AG08395 (cell line): Measurements from ENCODE around the gene ENTR1.
A peak's percentile ranks its signal among the peaks of the same experiment; 100 is the strongest.
"Not testable (repeated sequence)": the region's sequence is repeated elsewhere in the genome, so short reads cannot be mapped to it uniquely, and the experiment has no call there.

Source experiments
- DNase-seq: peaks from one replicate; pipeline ENCODE4 v3.0.0; 2012; ENCODE audit warnings: mixed read lengths, low spot score

Gene ENTR1

GRCh38 chr9:136419092-136419420, 8.6 kb upstream of the ENTR1 start:
- no peak for DNase-seq

DNA sequence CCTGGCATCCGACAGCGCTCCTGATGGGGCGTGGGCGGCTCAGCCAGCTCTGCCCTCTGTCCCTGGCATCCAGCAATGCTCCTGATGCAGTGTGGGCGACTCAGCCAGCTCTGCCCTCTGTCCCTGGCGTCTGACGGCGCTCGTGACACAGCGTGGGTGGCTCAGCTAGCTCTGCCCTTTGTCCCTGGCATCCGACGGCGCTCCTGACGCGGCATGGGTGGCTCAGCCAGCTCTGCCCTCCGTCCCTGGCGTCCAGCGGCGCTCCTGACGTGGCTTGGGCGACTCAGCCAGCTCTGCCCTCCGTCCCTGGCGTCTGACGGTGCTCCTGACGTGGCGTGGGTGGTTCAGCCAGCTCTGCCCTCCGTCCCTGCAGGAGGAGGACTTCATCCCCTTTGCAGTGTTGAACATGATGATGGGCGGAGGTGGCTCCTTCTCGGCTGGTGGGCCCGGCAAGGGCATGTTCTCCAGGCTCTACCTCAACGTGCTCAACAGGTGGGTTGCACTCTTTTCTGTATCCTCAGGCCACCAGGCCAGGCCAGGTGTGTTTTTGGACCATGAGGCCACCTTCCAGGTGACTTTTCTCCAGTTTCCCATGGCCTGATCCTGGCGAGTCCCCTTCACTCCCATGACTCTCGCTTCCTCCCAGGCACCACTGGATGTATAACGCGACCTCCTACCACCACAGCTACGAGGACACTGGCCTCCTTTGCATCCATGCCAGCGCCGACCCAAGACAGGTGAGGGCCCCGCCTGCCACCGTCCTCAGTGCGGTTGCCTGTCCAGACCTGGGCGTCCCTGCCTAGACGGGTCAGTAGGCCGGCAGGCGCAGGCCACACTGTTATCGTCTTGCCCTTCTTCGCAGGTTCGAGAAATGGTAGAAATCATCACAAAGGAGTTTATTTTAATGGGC, 8.0 kb upstream of the ENTR1 start:
- DNase-seq: no peak

DNA sequence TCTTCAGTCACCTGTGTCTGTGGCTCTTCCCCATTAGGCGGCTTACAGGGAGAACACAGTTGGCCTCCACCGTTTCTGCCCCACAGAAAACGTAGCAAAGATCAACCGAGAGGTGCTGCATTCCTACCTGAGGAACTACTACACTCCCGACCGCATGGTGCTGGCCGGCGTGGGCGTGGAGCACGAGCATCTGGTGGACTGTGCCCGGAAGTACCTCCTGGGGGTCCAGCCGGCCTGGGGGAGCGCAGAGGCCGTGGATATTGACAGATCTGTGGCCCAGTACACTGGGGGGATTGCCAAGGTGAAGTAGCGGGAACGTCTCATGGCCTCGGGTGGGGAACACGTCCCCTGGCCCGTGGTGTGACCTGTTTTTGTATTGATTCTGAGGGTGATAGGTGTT, 6.5 kb upstream of the ENTR1 start:
- DNase-seq: no peak

DNA sequence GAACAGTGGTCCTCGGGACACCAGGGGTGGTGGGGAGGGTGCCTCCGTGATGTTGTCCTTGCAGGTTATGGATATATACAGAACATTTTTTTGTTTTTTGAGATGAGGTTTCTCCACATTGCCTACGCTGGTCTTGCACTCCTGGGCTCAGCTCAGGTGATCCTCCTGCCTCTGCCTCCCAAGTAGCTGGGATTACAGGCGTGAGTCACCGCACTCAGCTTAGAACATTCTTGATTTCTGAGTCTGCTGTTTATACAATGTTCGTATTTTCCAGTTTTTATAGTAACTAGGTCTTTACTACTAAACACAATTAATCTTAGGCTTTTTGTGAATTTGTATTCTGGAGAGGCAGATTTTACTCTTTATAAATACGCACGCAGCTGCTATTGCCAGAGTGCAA, 6.0 kb upstream of the ENTR1 start:
- DNase-seq: no peak

DNA sequence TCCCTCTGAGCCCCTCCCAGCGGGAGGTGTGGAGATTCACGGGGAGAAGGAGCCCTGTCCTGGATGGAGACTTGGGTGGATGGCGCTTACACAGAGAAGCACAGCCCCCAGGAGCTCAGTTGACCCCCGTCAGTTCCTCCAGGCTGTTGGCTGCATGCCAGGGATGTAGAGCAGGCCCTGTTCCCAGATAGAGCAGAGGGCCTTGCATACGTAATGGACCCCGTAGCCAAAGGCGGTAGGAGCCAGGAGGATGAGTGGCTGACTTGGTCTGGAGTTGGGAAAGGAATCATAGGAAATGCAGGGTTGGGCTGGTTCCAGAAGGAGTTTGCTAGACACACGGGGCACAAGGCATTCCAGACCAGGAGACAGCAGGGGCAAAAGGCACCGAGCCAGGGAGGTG, 2.5 kb upstream of the ENTR1 start:
- DNase-seq: no peak

GRCh38 chr9:136411378-136411777, 964 bp upstream of the ENTR1 start:
- DNase-seq: no peak

DNA sequence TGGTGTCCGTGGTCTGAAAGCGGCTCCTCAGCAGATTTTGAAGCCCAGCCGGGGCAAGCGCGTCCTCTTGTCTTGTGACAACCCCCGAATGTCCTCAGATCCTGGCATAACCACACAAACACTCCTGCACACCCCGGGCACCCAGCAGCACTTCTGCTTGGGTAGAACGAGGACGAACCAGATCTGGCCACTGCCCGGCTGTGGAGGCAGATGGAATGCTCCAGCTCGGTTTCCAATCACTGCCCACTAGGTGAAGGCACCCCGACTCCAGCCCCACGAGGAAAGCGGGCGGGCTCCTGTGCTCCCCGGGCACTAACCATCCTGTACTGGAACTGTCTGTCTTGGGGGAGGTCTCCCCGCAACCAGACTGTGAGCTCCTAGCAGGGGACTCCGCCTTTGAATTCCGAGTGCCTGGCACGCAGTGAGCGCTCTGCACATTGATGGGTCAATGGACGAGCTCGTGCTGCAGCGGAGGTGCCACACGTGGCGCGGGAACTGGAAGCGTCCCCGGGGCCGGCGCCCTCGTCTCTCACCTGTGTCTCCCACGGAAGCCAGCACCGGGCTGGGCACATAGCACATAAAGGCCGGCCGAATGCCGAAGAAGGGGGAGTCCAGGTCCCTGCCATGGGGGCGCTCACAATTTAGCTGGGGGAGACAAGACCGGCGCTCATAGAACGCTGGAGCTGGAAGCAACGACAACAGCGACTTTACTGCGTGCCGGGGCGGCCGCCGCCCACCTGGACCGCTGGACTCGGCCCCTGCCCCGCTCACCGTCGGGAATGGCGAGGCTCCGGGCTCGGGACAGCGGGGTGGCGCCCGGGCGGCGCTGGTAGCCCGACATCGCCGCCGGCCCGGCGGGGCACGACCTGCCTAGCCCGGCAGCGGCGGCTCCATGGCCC, 608 bp downstream of the ENTR1 start:
- DNase-seq: peak; percentile 62

DNA sequence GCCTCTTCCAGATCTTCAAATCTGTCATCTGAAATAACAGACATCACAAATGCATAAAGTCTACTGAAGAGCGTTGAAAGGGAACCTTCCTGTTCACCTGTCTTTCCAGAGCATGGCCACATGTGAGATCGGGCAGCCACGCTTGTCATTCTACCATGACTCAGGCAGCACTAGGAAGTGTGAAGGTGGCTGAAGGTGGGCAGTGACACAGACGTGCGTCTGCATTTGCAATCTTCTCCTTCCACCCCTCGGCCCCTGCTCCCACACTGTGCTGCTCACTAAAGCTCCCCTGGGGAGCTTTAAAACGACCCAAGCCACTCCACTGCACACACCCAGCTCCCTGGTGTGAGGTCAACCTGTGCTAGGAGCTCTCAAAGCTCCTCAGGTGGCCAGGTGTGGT, 2.5 kb downstream of the ENTR1 start:
- no peak for DNase-seq

DNA sequence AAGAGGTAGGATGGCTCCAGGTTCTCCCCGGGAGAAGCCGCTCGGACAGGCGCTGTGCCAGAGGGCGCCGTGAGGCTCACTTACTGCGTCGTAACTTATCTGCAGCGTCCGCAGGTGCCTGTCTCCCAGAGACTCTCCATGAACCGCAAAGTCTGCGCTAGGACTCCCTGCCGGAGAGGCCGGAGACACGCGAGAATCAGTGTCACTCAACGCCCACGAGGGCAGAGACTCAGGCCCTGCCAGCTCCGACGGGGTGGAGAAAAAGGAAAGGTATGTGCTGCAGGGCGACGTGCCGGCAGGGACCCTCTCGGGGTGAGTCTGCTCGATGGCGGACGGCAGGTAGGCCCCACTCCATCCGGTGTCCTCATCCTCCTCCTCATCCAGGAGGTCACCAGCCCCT, 3.4 kb downstream of the ENTR1 start:
- DNase-seq: not testable (repeated sequence)

GRCh38 chr9:136405904-136406303, 4.5 kb downstream of the ENTR1 start:
- DNase-seq: not testable (repeated sequence)

DNA sequence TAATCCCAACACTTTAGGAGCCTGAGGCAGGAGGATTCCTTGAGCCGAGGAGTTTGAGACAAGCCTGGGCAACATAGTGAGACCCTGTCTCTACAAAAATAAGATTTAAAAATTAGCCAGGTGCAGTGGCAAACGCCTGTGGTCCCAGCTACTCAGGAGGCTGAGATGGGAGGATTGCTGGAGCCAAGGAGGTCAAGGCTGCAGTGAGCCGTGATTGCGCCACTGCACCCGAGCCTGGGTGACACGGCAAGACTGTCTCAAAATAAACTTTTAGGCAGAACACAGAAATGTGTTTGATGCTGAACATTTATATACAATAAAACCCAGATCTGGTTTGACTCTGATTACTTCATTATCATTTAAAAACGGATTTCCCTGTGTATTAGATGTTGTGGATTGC, 4.9 kb downstream of the ENTR1 start:
- no peak for DNase-seq

- DNase-seq: no peak
Measured at GRCh38 chr9:136404801-136405136, 5.6 kb downstream of the ENTR1 start.

DNA sequence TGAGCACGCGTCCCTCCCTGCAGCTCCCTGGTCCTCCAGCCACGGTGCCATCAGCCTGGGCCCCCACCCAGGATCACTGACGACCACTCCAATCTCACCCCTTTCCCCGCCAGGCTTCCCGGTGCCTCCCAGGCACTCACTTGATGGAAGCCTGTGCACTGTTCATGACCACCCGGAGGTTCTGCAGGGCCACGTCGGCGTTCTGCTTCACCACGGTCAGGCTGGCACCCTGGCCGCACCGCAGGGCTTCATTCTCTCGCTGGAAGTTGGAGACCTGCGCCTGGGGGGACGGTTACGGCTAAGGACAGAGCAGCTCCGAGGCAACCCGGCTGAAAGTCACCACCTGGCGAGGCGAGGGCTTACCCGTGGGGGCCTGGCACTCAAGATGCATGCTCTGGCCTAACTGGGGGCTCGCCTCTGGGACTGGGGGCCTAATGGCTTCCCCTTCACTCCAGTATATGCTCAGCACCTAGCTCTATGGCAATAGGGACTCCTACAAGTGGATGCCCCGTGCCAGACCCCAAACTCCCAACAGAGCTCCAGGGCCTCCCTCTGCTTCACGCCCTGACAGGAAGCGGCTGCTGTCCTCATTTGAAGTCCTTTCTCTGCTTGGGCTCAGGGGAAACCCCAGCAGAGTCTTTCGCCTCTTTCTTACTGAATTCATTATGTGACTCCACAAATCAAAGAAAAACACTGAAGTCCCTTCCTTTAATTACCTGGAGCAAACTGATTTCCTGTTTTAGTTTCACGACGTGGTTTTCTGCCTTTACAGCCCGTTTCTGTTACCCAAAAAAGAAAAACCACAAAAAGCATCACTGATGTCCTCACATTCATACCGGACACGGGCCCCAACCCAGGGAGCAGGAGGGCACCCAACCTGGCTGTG, 6.3 kb downstream of the ENTR1 start:
- DNase-seq: no peak

DNA sequence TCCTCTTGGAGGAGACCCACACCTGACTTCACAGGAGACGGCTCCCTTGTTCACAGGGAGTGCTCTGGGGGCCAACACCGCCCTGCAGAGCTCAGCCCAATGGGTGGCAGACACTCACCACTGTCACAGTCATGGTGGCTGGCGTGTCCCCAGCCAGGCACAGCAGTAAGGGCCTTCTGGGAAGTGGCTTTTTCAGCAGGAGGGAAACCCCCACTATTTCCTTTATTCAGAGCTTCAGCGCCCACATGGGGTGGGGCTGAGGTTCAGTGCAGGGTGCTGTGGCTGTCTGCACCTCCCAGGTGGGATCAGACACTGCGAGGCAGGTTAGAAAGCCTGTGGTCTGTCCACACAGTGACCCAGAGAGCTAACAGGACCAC, 6.9 kb downstream of the ENTR1 start:
- no peak for DNase-seq

GRCh38 chr9:136402067-136402466, 8.3 kb downstream of the ENTR1 start:
- no peak for DNase-seq

- no peak for DNase-seq
Measured at GRCh38 chr9:136401173-136401922, 9.1 kb downstream of the ENTR1 start.

- peak; percentile 95 for DNase-seq
Measured at GRCh38 chr9:136400038-136400834, 10.2 kb downstream of the ENTR1 start, which contains the start of gene SNAPC4. Gene SNAPC4 (minus strand): TSS chr9:136400170. CDS start chr9:136398428, 1,742 bp downstream.

GRCh38 chr9:136399176-136400037, 11.0 kb downstream of the ENTR1 start:
- DNase-seq: peak; percentile 57

- DNase-seq: no peak
Measured at GRCh38 chr9:136398286-136398685, 12.1 kb downstream of the ENTR1 start.

GRCh38 chr9:136397643-136398042, 12.8 kb downstream of the ENTR1 start:
- DNase-seq: no peak
